Neural progenitor cell (in vitro differentiated cells): ENCODE results near the gene PUDP. TPM values are rescaled to one million over a fixed set of nuclear protein-coding genes. Genes with fewer than 3 reads are reported as not detected.
"Not testable (repeated sequence)": the region's sequence is repeated elsewhere in the genome, so short reads cannot be mapped to it uniquely, and the experiment has no call there.

Experiments used
- DNase-seq: peaks from one replicate; pipeline ENCODE4 v3.0.0-alpha.2; 2016; ENCODE audit warnings: low spot score
- H2AFZ ChIP-seq: fragments of 200-600 bp; sonication (generic); replicated peaks from 2 replicates; pipeline ENCODE4 v1.6.1; 2016; ENCODE audit warnings: antibody characterized with exemption
- H3F3A ChIP-seq: fragments of 200-600 bp; sonication (generic); 2 replicates; pipeline ENCODE4 v1.6.1; 2016; ENCODE audit warnings: antibody characterized with exemption, low read depth
- H3K27ac ChIP-seq: fragments of 200-600 bp; sonication (generic); 2 replicates; pipeline ENCODE4 v1.5.1; 2016; ENCODE audit warnings: mild to moderate bottlenecking
- H3K27me3 ChIP-seq: fragments of 200-600 bp; sonication (generic); 2 replicates; pipeline ENCODE4 v1.6.1; 2016; ENCODE audit warnings: mild to moderate bottlenecking, moderate library complexity
- H3K36me3 ChIP-seq: fragments of 200-600 bp; sonication (generic); 2 replicates; pipeline ENCODE4 v1.5.1; 2016
- H3K4me1 ChIP-seq: fragments of 200-600 bp; sonication (generic); 2 replicates; pipeline ENCODE4 v1.6.1; 2016; ENCODE audit warnings: mixed run types
- H3K4me2 ChIP-seq: fragments of 200-600 bp; sonication (generic); 2 replicates; pipeline ENCODE4 v1.6.1; 2016
- H3K4me3 ChIP-seq: fragments of 200-600 bp; sonication (generic); 2 replicates; pipeline ENCODE4 v1.5.1; 2016
- H3K79me2 ChIP-seq: fragments of 200-600 bp; sonication (generic); 2 replicates; pipeline ENCODE4 v1.6.1; 2016; ENCODE audit warnings: low read depth
- H3K9ac ChIP-seq: fragments of 200-600 bp; sonication (generic); 2 replicates; pipeline ENCODE4 v1.6.1; 2016
- H3K9me3 ChIP-seq: fragments of 200-600 bp; sonication (generic); 2 replicates; pipeline ENCODE4 v1.5.1; 2016; ENCODE audit warnings: low read depth
- H4K20me1 ChIP-seq: fragments of 200-600 bp; sonication (generic); 2 replicates; pipeline ENCODE4 v1.6.1; 2016; ENCODE audit warnings: low read depth
- H3K27ac Mint-ChIP-seq: 3 replicates; pipeline ENCODE4 v1.8.0; 2021; ENCODE audit warnings: mixed read lengths
- H3K27me3 Mint-ChIP-seq: 2 replicates; pipeline ENCODE4 v1.8.0; 2022; ENCODE audit warnings: low read depth, mild to moderate bottlenecking, inconsistent platforms, moderate library complexity, mixed read lengths; ENCODE audit not compliant: insufficient read depth
- H3K36me3 Mint-ChIP-seq: 3 replicates; pipeline ENCODE4 v1.8.0; 2021; ENCODE audit warnings: mixed read lengths
- H3K4me1 Mint-ChIP-seq: 3 replicates; pipeline ENCODE4 v1.8.0; 2021; ENCODE audit warnings: mixed read lengths
- H3K4me3 Mint-ChIP-seq: 3 replicates; pipeline ENCODE4 v1.8.0; 2021; ENCODE audit warnings: mild to moderate bottlenecking, moderate library complexity, mixed read lengths
- H3K9me3 Mint-ChIP-seq: 3 replicates; pipeline ENCODE4 v1.8.0; 2020; ENCODE audit warnings: mixed read lengths
- CTCF ChIP-seq: fragments of 200-600 bp; sonication (generic); IDR thresholded peaks from 2 replicates; pipeline ENCODE4 v1.5.1; 2017; ENCODE audit warnings: antibody characterized with exemption, mild to moderate bottlenecking
- EZH2 ChIP-seq: fragments of 200-600 bp; sonication (generic); IDR thresholded peaks from 2 replicates; pipeline ENCODE4 v1.6.1; 2017; ENCODE audit warnings: antibody characterized with exemption, mild to moderate bottlenecking, moderate library complexity
- EZH2phosphoT487 ChIP-seq: fragments of 200-600 bp; sonication (generic); IDR thresholded peaks from 2 replicates; pipeline ENCODE4 v1.6.1; 2017; ENCODE audit warnings: antibody characterized with exemption
- total RNA-seq: library from RNA; depleted of rRNA; stranded (reverse); fragments of >200 nt; gene quantifications from 2 replicates; pipeline ENCODE4 v1.2.3, GENCODE V29; 2015; ENCODE audit warnings: low replicate concordance

The PUDP gene
- total RNA-seq, 1 donor from 2014 or later, result 29.1 TPM

GRCh38 chrX:7045238-7045955, 102.6 kb downstream of the PUDP start:
- H3K9me3 Mint-ChIP-seq, result peaks cover 9% of the 10 kb centered on the region
- H3K27ac Mint-ChIP-seq, result no peak overlapping the region

GRCh38 chrX:7043796-7044433, 104.0 kb downstream of the PUDP start:
- not testable (repeated sequence) for H2AFZ ChIP-seq, H3K4me2 ChIP-seq, DNase-seq, H4K20me1 ChIP-seq, H3K27ac ChIP-seq, H3K4me3 ChIP-seq, H3K4me3 Mint-ChIP-seq, H3K9me3 Mint-ChIP-seq, H3K27me3 Mint-ChIP-seq, H3K27ac Mint-ChIP-seq, H3K36me3 ChIP-seq, H3K9me3 ChIP-seq, H3K79me2 ChIP-seq, H3K9ac ChIP-seq, H3F3A ChIP-seq, H3K4me1 ChIP-seq, H3K27me3 ChIP-seq
- peaks cover 21% of the 10 kb centered on the region for H3K4me1 Mint-ChIP-seq
- peaks cover 26% of the 10 kb centered on the region for H3K36me3 Mint-ChIP-seq

More at GRCh38 chrX:7045238-7045955, 102.6 kb downstream of the PUDP start:
- Mint-ChIP-seq H3K36me3 (peaks cover 39% of the 10 kb centered on the region), H3K4me1 (peaks cover 34% of the 10 kb centered on the region), H3K27me3 (peaks cover 4% of the 10 kb centered on the region), H3K4me3 (no peak overlapping the region)
- H3K9me3 ChIP-seq, result no peaks in the 10 kb centered on the region
- H3K27me3 ChIP-seq, result no peaks in the 10 kb centered on the region
- no peak overlapping the region for H2AFZ ChIP-seq
- H3F3A ChIP-seq, result no peaks in the 10 kb centered on the region
- H3K4me2 ChIP-seq, result no peak overlapping the region
- no peaks in the 10 kb centered on the region for H3K36me3 ChIP-seq
- no peak overlapping the region for H3K27ac ChIP-seq
- H4K20me1 ChIP-seq, result no peaks in the 10 kb centered on the region
- TF ChIP-seq CTCF (no peak), EZH2 (no peak), EZH2phosphoT487 (no peak)
- no peak for DNase-seq
- no peaks in the 10 kb centered on the region for H3K4me1 ChIP-seq
- no peak overlapping the region for H3K9ac ChIP-seq
- no peaks in the 10 kb centered on the region for H3K79me2 ChIP-seq
- H3K4me3 ChIP-seq, result no peak overlapping the region

GRCh38 chrX:7028246-7028645, 119.7 kb downstream of the PUDP start:
- H3K36me3 Mint-ChIP-seq, result no peaks in the 10 kb centered on the region
- Histone ChIP-seq H4K20me1 (no peaks in the 10 kb centered on the region), H3K4me3 (no peak overlapping the region), H3K27me3 (no peaks in the 10 kb centered on the region), H3K4me2 (no peak overlapping the region), H3K36me3 (no peaks in the 10 kb centered on the region), H3F3A (no peaks in the 10 kb centered on the region), H3K79me2 (no peaks in the 10 kb centered on the region), H3K9ac (no peak overlapping the region), H3K27ac (no peak overlapping the region), H3K9me3 (peaks cover 4% of the 10 kb centered on the region), H3K4me1 (no peaks in the 10 kb centered on the region), H2AFZ (no peak overlapping the region)
- H3K4me3 Mint-ChIP-seq, result no peak overlapping the region
- no peak for TF ChIP-seq EZH2
- TF ChIP-seq CTCF, result no peak
- no peak for TF ChIP-seq EZH2phosphoT487
- DNase-seq, result no peak
- H3K9me3 Mint-ChIP-seq, result no peaks in the 10 kb centered on the region
- H3K27ac Mint-ChIP-seq, result no peak overlapping the region
- no peaks in the 10 kb centered on the region for H3K27me3 Mint-ChIP-seq
- H3K4me1 Mint-ChIP-seq, result no peaks in the 10 kb centered on the region

GRCh38 chrX:7027071-7027470, 120.9 kb downstream of the PUDP start:
- DNase-seq, result no peak
- Histone ChIP-seq H3K79me2 (no peaks in the 10 kb centered on the region), H3K9me3 (peaks cover 4% of the 10 kb centered on the region), H3K4me1 (no peaks in the 10 kb centered on the region), H3K27ac (no peak overlapping the region), H3K36me3 (no peaks in the 10 kb centered on the region), H3K4me2 (no peak overlapping the region), H3K9ac (no peak overlapping the region), H3K4me3 (no peak overlapping the region), H4K20me1 (no peaks in the 10 kb centered on the region), H3K27me3 (no peaks in the 10 kb centered on the region), H2AFZ (no peak overlapping the region), H3F3A (no peaks in the 10 kb centered on the region)
- Mint-ChIP-seq H3K4me3 (no peak overlapping the region), H3K27ac (no peak overlapping the region), H3K36me3 (no peaks in the 10 kb centered on the region), H3K27me3 (no peaks in the 10 kb centered on the region), H3K9me3 (no peaks in the 10 kb centered on the region), H3K4me1 (no peaks in the 10 kb centered on the region)
- TF ChIP-seq EZH2phosphoT487 (no peak), EZH2 (no peak), CTCF (no peak)

- H3K27ac Mint-ChIP-seq, H3K9ac ChIP-seq, H3K4me3 ChIP-seq, H3K27me3 ChIP-seq, H3K4me1 Mint-ChIP-seq, H3K79me2 ChIP-seq, H3K27me3 Mint-ChIP-seq, H3F3A ChIP-seq, DNase-seq, H4K20me1 ChIP-seq, H3K27ac ChIP-seq, H3K9me3 ChIP-seq, H3K36me3 Mint-ChIP-seq, H3K4me3 Mint-ChIP-seq, H2AFZ ChIP-seq, H3K4me2 ChIP-seq, H3K4me1 ChIP-seq, H3K36me3 ChIP-seq, H3K9me3 Mint-ChIP-seq: not testable (repeated sequence)
Measured at GRCh38 chrX:7026365-7026764, 121.6 kb downstream of the PUDP start.
